Mammary microvascular endothelial cell (primary cell): ENCODE data around the gene USP17L11. TPM values are rescaled to one million over a fixed set of nuclear protein-coding genes. Genes with fewer than 3 reads are reported as not detected.

Experiments
- total RNA-seq: library from RNA; depleted of rRNA; stranded (reverse); fragments of >200 nt; gene quantifications from 2 replicates; pipeline ENCODE4 v1.2.3, GENCODE V29; 2015

USP17L11 gene, protein sequence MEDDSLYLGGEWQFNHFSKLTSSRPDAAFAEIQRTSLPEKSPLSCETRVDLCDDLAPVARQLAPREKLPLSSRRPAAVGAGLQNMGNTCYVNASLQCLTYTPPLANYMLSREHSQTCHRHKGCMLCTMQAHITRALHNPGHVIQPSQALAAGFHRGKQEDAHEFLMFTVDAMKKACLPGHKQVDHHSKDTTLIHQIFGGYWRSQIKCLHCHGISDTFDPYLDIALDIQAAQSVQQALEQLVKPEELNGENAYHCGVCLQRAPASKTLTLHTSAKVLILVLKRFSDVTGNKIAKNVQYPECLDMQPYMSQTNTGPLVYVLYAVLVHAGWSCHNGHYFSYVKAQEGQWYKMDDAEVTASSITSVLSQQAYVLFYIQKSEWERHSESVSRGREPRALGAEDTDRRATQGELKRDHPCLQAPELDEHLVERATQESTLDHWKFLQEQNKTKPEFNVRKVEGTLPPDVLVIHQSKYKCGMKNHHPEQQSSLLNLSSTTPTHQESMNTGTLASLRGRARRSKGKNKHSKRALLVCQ
- not detected in 2 replicates for total RNA-seq

DNA sequence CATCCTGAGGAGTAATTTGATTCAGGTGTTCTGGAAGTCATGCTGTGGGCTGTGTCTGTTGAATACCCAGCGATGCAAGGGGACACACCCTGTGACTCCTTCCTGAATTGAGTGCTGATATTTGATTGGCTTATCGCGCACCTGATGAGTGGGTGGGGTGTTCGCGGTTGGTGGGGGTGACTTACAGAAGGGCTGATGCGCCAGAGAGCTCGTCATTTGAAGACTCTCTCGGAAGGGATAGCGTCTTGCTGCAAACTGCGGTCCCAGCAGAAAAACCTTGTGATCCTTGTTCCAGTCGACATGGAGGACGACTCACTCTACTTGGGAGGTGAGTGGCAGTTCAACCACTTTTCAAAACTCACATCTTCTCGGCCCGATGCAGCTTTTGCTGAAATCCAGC, at the start of gene USP17L11:
Gene USP17L11 (plus strand): TSS at position 301 of the 400 bp plus-strand sequence. CDS start 0 bp downstream, at position 301.

DNA sequence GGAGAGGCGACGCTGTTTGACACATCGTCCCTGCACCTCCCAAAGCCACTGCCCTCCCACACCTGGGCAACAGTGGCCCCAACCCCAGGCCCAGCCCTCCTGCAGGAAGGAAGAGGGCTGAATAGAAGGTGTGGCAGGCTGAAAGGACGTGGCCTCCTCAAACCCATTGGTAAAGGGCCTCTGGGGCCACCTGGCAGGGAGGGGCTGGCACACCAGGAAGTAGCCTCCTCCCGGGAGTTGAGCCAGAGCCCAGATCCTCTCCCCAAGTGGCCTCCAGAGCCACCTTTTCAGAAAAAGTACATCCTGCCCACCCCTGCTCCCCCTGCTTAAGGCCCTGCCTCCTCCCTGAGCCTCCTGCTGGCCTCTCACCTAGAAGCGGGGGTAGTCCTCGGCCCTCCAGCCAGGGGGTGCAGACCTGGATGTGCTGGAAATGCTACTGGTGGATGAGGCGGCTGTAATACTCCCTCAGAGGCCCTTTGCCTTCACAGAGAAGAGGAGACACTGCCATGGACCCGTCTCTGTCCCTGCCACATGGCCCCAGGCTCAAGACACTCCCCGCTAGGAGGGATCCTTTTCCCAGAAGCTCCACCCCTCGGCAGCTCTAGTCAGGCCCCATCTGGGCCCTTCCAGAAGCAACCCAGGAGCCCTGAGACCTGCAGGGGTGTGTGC, 45.3 kb upstream of the USP17L11 start, which contains the start of gene FAM90A26:
Gene FAM90A26 (plus strand): TSS at position 619 of the 669 bp plus-strand sequence. CDS start 2,764 bp downstream, outside the sequence.

DNA sequence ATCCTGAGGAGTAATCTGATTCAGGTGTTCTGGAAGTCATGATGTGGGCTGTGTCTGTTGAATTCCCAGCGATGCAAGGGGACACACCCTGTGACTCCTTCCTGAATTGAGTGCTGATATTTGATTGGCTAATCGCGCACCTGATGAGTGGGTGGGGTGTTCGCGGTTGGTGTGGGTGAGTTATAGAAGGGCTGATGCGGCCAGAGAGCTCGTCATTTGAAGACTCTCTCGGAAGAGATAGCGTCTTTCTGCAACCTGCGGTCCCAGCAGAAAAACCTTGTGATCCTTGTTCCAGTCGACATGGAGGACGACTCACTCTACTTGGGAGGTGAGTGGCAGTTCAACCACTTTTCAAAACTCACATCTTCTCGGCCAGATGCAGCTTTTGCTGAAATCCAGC, 4.8 kb upstream of the USP17L11 start, which contains the start of gene USP17L10:
Gene USP17L10 (plus strand): TSS at position 301 of the 400 bp plus-strand sequence. CDS start 0 bp downstream, at position 301.

DNA sequence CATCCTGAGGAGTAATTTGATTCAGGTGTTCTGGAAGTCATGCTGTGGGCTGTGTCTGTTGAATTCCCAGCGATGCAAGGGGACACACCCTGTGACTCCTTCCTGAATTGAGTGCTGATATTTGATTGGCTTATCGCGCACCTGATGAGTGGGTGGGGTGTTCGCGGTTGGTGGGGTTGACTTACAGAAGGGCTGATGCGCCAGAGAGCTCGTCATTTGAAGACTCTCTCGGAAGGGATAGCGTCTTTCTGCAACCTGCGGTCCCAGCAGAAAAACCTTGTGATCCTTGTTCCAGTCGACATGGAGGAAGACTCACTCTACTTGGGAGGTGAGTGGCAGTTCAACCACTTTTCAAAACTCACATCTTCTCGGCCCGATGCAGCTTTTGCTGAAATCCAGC, 4.6 kb downstream of the USP17L11 start, which contains the start of gene USP17L12:
Gene USP17L12 (plus strand): TSS at position 301 of the 400 bp plus-strand sequence. CDS start 0 bp downstream, at position 301.

DNA sequence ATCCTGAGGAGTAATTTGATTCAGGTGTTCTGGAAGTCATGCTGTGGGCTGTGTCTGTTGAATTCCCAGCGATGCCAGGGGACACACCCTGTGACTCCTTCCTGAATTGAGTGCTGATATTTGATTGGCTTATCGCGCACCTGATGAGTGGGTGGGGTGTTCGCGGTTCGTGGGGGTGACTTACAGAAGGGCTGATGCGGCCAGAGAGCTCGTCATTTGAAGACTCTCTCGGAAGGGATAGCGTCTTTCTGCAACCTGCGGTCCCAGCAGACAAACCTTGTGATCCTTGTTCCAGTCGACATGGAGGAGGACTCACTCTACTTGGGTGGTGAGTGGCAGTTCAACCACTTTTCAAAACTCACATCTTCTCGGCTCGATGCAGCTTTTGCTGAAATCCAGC, 9.4 kb downstream of the USP17L11 start, which contains the start of gene USP17L13:
Gene USP17L13 (plus strand): TSS at position 301 of the 400 bp plus-strand sequence. CDS start 0 bp downstream, at position 301.

DNA sequence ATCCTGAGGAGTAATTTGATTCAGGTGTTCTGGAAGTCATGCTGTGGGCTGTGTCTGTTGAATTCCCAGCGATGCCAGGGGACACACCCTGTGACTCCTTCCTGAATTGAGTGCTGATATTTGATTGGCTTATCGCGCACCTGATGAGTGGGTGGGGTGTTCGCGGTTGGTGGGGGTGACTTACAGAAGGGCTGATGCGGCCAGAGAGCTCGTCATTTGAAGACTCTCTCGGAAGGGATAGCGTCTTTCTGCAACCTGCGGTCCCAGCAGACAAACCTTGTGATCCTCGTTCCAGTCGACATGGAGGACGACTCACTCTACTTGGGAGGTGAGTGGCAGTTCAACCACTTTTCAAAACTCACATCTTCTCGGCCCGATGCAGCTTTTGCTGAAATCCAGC, 18.9 kb downstream of the USP17L11 start, which contains the start of gene USP17L15:
Gene USP17L15 (plus strand): TSS at position 301 of the 400 bp plus-strand sequence. CDS start 0 bp downstream, at position 301.

DNA sequence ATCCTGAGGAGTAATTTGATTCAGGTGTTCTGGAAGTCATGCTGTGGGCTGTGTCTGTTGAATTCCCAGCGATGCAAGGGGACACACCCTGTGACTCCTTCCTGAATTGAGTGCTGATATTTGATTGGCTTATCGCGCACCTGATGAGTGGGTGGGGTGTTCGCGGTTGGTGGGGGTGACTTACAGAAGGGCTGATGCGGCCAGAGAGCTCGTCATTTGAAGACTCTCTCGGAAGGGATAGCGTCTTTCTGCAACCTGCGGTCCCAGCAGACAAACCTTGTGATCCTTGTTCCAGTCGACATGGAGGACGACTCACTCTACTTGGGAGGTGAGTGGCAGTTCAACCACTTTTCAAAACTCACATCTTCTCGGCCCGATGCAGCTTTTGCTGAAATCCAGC, 28.4 kb downstream of the USP17L11 start, which contains the start of gene USP17L17:
Gene USP17L17 (plus strand): TSS at position 301 of the 400 bp plus-strand sequence. CDS start 0 bp downstream, at position 301.

DNA sequence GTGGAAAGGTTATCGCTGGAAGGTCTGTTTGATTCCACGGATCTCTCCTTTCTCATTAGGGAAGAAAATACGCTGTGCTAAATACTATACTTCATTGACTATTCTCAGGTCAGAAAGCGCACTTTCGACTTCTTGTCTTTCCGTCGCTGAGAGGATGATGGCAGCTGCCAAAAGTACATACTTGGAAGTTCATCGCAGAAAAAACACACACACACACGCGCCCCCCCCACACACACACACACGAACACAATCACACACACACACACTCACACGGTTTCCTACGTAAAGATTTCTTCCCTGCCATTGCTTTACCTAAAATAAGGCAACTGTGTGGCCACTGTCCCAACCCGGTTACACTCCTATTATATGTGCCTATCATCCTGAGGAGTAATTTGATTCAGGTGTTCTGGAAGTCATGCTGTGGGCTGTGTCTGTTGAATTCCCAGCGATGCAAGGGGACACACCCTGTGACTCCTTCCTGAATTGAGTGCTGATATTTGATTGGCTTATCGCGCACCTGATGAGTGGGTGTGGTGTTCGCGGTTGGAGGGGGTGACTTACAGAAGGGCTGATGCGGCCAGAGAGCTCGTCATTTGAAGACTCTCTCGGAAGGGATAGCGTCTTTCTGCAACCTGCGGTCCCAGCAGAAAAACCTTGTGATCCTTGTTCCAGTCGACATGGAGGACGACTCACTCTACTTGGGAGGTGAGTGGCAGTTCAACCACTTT, 32.9 kb downstream of the USP17L11 start, which contains the start of gene USP17L18:
Gene USP17L18 (plus strand): TSS at position 678 of the 728 bp plus-strand sequence. CDS start 0 bp downstream, at position 678.

DNA sequence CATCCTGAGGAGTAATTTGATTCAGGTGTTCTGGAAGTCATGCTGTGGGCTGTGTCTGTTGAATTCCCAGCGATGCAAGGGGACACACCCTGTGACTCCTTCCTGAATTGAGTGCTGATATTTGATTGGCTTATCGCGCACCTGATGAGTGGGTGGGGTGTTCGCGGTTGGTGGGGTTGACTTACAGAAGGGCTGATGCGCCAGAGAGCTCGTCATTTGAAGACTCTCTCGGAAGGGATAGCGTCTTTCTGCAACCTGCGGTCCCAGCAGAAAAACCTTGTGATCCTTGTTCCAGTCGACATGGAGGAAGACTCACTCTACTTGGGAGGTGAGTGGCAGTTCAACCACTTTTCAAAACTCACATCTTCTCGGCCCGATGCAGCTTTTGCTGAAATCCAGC, 37.9 kb downstream of the USP17L11 start, which contains the start of gene USP17L19:
Gene USP17L19 (plus strand): TSS at position 301 of the 400 bp plus-strand sequence. CDS start 0 bp downstream, at position 301.

DNA sequence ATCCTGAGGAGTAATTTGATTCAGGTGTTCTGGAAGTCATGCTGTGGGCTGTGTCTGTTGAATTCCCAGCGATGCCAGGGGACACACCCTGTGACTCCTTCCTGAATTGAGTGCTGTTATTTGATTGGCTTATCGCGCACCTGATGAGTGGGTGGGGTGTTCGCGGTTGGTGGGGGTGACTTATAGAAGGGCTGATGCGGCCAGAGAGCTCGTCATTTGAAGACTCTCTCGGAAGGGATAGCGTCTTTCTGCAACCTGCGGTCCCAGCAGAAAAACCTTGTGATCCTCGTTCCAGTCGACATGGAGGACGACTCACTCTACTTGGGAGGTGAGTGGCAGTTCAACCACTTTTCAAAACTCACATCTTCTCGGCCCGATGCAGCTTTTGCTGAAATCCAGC, 42.6 kb downstream of the USP17L11 start, which contains the start of gene USP17L20:
Gene USP17L20 (plus strand): TSS at position 301 of the 400 bp plus-strand sequence. CDS start 0 bp downstream, at position 301.

DNA sequence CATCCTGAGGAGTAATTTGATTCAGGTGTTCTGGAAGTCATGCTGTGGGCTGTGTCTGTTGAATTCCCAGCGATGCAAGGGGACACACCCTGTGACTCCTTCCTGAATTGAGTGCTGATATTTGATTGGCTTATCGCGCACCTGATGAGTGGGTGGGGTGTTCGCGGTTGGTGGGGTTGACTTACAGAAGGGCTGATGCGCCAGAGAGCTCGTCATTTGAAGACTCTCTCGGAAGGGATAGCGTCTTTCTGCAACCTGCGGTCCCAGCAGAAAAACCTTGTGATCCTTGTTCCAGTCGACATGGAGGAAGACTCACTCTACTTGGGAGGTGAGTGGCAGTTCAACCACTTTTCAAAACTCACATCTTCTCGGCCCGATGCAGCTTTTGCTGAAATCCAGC, 47.4 kb downstream of the USP17L11 start, which contains the start of gene USP17L21:
Gene USP17L21 (plus strand): TSS at position 301 of the 400 bp plus-strand sequence. CDS start 0 bp downstream, at position 301.

Other genes starting within 250 kb of the USP17L11 start
- gene FAM90A26, start 45.0 kb upstream of the USP17L11 start, total RNA-seq, result not detected in 2 replicates
- gene USP17L10, start 4.7 kb upstream of the USP17L11 start, total RNA-seq, result not detected in 2 replicates
- not detected in 2 replicates for gene USP17L12, start 4.7 kb downstream of the USP17L11 start, total RNA-seq
- not detected in 2 replicates for gene USP17L13, start 9.5 kb downstream of the USP17L11 start, total RNA-seq
- not detected in 2 replicates for gene USP17L15, start 19.0 kb downstream of the USP17L11 start, total RNA-seq
- not detected in 2 replicates for gene USP17L17, start 28.5 kb downstream of the USP17L11 start, total RNA-seq
- not detected in 2 replicates for gene USP17L18, start 33.2 kb downstream of the USP17L11 start, total RNA-seq
- not detected in 2 replicates for gene USP17L19, start 38.0 kb downstream of the USP17L11 start, total RNA-seq
- not detected in 2 replicates for gene USP17L20, start 42.7 kb downstream of the USP17L11 start, total RNA-seq
- not detected in 2 replicates for gene USP17L21, start 47.5 kb downstream of the USP17L11 start, total RNA-seq
- gene USP17L22, start 52.2 kb downstream of the USP17L11 start, total RNA-seq, result not detected in 2 replicates
- not detected in 2 replicates for gene USP17L24, start 109.8 kb downstream of the USP17L11 start, total RNA-seq
- not detected in 2 replicates for gene USP17L25, start 114.5 kb downstream of the USP17L11 start, total RNA-seq
- gene USP17L26, start 119.3 kb downstream of the USP17L11 start, total RNA-seq, result not detected in 2 replicates
- not detected in 2 replicates for gene USP17L5, start 124.0 kb downstream of the USP17L11 start, total RNA-seq
- gene USP17L27, start 128.7 kb downstream of the USP17L11 start, total RNA-seq, result not detected in 2 replicates
- gene USP17L28, start 133.5 kb downstream of the USP17L11 start, total RNA-seq, result not detected in 2 replicates
- not detected in 2 replicates for gene USP17L29, start 138.2 kb downstream of the USP17L11 start, total RNA-seq
- not detected in 2 replicates for gene USP17L30, start 147.7 kb downstream of the USP17L11 start, total RNA-seq
- gene DEFB131A, start 229.0 kb downstream of the USP17L11 start, total RNA-seq, result not detected in 2 replicates